IMR-90 (cell line): ENCODE measurements around the gene NRP2. TPM values are rescaled to one million over a fixed set of nuclear protein-coding genes. Genes with fewer than 3 reads are reported as not detected.

Experiments
- ATAC-seq: fragments of 200-7000 bp; cut with Tn5 transposase; 2 replicates; pipeline ENCODE4 v1.9.1; 2020; ENCODE audit warnings: low read depth, mild to moderate bottlenecking, moderate library complexity
- BruUV-seq: library from RNA; stranded (reverse); fragments of 400-500 nt; replicated peaks from 2 replicates; lab custom pipeline; 2021; lab: Mats Ljungman, UMichigan
- CTCF ChIA-PET: fragments of 300-600 bp; formaldehyde crosslinking; extraction: SDS; loops from one replicate; lab custom pipeline; 2021; ENCODE audit warnings: antibody characterized with exemption; lab: Yijun Ruan, JAX
- POLR2A ChIA-PET: fragments of 300-600 bp; sonication (Branson Sonifier 250); formaldehyde crosslinking; loops from one replicate; lab custom pipeline; 2022; ENCODE audit warnings: antibody characterized with exemption; ENCODE audit not compliant: unreplicated experiment; lab: Charles Lee
- DNase-seq: peaks from one replicate; pipeline ENCODE4 v3.0.0; 2013
- H2AFZ ChIP-seq: replicated peaks from 2 replicates; pipeline ENCODE3; 2013; ENCODE audit warnings: low read length, mild to moderate bottlenecking; ENCODE audit not compliant: poor library complexity
- H2AK5ac ChIP-seq: 2 replicates; pipeline ENCODE4 v1.6.1; 2013; ENCODE audit warnings: low read depth, low read length, inconsistent platforms
- H2AK9ac ChIP-seq: replicated peaks from 2 replicates; pipeline ENCODE3; 2013; ENCODE audit warnings: mild to moderate bottlenecking, low read depth, low read length, moderate library complexity; ENCODE audit not compliant: poor library complexity
- H2BK120ac ChIP-seq: 2 replicates; pipeline ENCODE4 v1.6.1; 2013; ENCODE audit warnings: low read depth, low read length, inconsistent platforms
- H2BK15ac ChIP-seq: 3 replicates; pipeline ENCODE4 v1.6.1; 2013; ENCODE audit warnings: low read depth, low read length, inconsistent platforms
- H2BK20ac ChIP-seq: 2 replicates; pipeline ENCODE4 v1.6.1; 2013; ENCODE audit warnings: low read depth, mild to moderate bottlenecking, inconsistent platforms, low read length, moderate library complexity
- H2BK5ac ChIP-seq: 2 replicates; pipeline ENCODE4 v1.6.1; 2013; ENCODE audit warnings: mild to moderate bottlenecking, low read depth, low read length, inconsistent platforms; ENCODE audit not compliant: poor library complexity, severe bottlenecking
- H3K14ac ChIP-seq: replicated peaks from 2 replicates; pipeline ENCODE4 v1.6.1; 2013; ENCODE audit warnings: low read depth, low read length, inconsistent platforms
- H3K18ac ChIP-seq: 2 replicates; pipeline ENCODE4 v1.6.1; 2013; ENCODE audit warnings: low read depth, low read length, control low read depth
- H3K23ac ChIP-seq: 2 replicates; pipeline ENCODE4 v1.6.1; 2013; ENCODE audit warnings: low read depth, low read length, inconsistent platforms
- H3K27ac ChIP-seq: 2 replicates; pipeline ENCODE4 v1.5.1; 2013; ENCODE audit warnings: mild to moderate bottlenecking, control low read depth, low read length; ENCODE audit not compliant: insufficient read depth
- H3K27me3 ChIP-seq: 2 replicates; pipeline ENCODE4 v1.6.1; 2013; ENCODE audit warnings: low read length; ENCODE audit not compliant: control insufficient read depth, insufficient read depth
- H3K36me3 ChIP-seq: 2 replicates; pipeline ENCODE4 v1.6.1; 2013; ENCODE audit warnings: low read length, mixed read lengths; ENCODE audit not compliant: control insufficient read depth, insufficient read depth
- H3K4ac ChIP-seq: 2 replicates; pipeline ENCODE4 v1.6.1; 2013; ENCODE audit warnings: low read depth, low read length, inconsistent platforms
- H3K4me1 ChIP-seq: 2 replicates; pipeline ENCODE4 v1.6.1; 2013; ENCODE audit warnings: low read length, mixed read lengths; ENCODE audit not compliant: control insufficient read depth, insufficient read depth
- H3K4me2 ChIP-seq: 2 replicates; pipeline ENCODE4 v1.6.1; 2013; ENCODE audit warnings: low read depth, mild to moderate bottlenecking, control low read depth, low read length, moderate library complexity
- H3K4me3 ChIP-seq: 2 replicates; pipeline ENCODE4 v1.5.1; 2013; ENCODE audit warnings: low read depth, mild to moderate bottlenecking, control low read depth, low read length, moderate library complexity; ENCODE audit not compliant: insufficient read depth
- H3K56ac ChIP-seq: 2 replicates; pipeline ENCODE4 v1.6.1; 2013; ENCODE audit warnings: low read length, inconsistent platforms; ENCODE audit not compliant: insufficient read depth; ENCODE audit errors: extremely low read depth
- H3K79me1 ChIP-seq, 2 experiments: 2 replicates each; pipeline ENCODE4 v1.6.1; 2013; ENCODE audit warnings: low read length in 2 of 2, inconsistent platforms in 1 of 2, low read depth in 1 of 2
- H3K9ac ChIP-seq: 2 replicates; pipeline ENCODE4 v1.6.1; 2013; ENCODE audit warnings: low read depth, low read length, control low read depth
- H3K9me1 ChIP-seq: 2 replicates; pipeline ENCODE4 v1.6.1; 2013; ENCODE audit warnings: low read length, inconsistent platforms; ENCODE audit not compliant: insufficient read depth
- H3K9me3 ChIP-seq: 2 replicates; pipeline ENCODE4 v1.6.1; 2013; ENCODE audit warnings: low read length; ENCODE audit not compliant: control insufficient read depth, insufficient read depth
- H4K20me1 ChIP-seq: 2 replicates; pipeline ENCODE4 v1.6.1; 2013; ENCODE audit warnings: low read length, inconsistent platforms; ENCODE audit not compliant: insufficient read depth
- H4K5ac ChIP-seq: 2 replicates; pipeline ENCODE4 v1.6.1; 2013; ENCODE audit warnings: mild to moderate bottlenecking, low read depth, low read length, control low read depth
- H4K8ac ChIP-seq, 2 experiments: 2 replicates each; pipeline ENCODE4 v1.6.1; 2013; ENCODE audit warnings: low read depth in 2 of 2, low read length in 2 of 2, control low read depth in 1 of 2, inconsistent platforms in 1 of 2
- H4K91ac ChIP-seq: 2 replicates; pipeline ENCODE4 v1.6.1; 2013; ENCODE audit warnings: low read depth, low read length, inconsistent platforms; ENCODE audit not compliant: insufficient read depth
- BHLHE40 ChIP-seq: fragments of 150-350 bp; IDR thresholded peaks from 2 replicates; pipeline ENCODE4 v1.6.1; 2016; ENCODE audit warnings: mild to moderate bottlenecking, low read depth, low read length
- CEBPB ChIP-seq: IDR thresholded peaks from 2 replicates; pipeline ENCODE4 v1.6.1; 2012; ENCODE audit warnings: low read depth, low read length, improper control_type of control experiment
- CHD1 ChIP-seq: IDR thresholded peaks from 2 replicates; pipeline ENCODE4 v1.6.1; 2012; ENCODE audit warnings: low read depth, low read length, improper control_type of control experiment
- CTCF ChIP-seq: conservative IDR thresholded peaks from 2 replicates; pipeline ENCODE4 v1.5.1; 2012; ENCODE audit warnings: mild to moderate bottlenecking, low read depth, low read length, improper control_type of control experiment
- ELK1 ChIP-seq: fragments of 150-350 bp; IDR thresholded peaks from 2 replicates; pipeline ENCODE4 v1.6.1; 2016; ENCODE audit warnings: low read depth, mild to moderate bottlenecking, low read length, moderate library complexity, borderline replicate concordance
- FOS ChIP-seq: fragments of 150-350 bp; IDR thresholded peaks from 2 replicates; pipeline ENCODE4 v1.6.1; 2016; ENCODE audit warnings: low read depth, low read length
- MAFK ChIP-seq: IDR thresholded peaks from 2 replicates; pipeline ENCODE4 v1.6.1; 2012; ENCODE audit warnings: low read depth, low read length, improper control_type of control experiment
- MAZ ChIP-seq: IDR thresholded peaks from 2 replicates; pipeline ENCODE4 v1.6.1; 2012; ENCODE audit warnings: low read depth, mild to moderate bottlenecking, low read length, improper control_type of control experiment, moderate library complexity, borderline replicate concordance
- MXI1 ChIP-seq: IDR thresholded peaks from 2 replicates; pipeline ENCODE4 v1.6.1; 2012; ENCODE audit warnings: low read depth, mild to moderate bottlenecking, low read length, moderate library complexity, borderline replicate concordance
- NFE2L2 ChIP-seq: fragments of 150-350 bp; IDR thresholded peaks from 2 replicates; pipeline ENCODE4 v1.6.1; 2016; ENCODE audit warnings: low read depth, mild to moderate bottlenecking, low read length
- POLR2A ChIP-seq: IDR thresholded peaks from 2 replicates; pipeline ENCODE4 v1.6.1; 2012; ENCODE audit warnings: mild to moderate bottlenecking, low read depth, low read length
- RAD21 ChIP-seq: IDR thresholded peaks from 2 replicates; pipeline ENCODE4 v1.6.1; 2012; ENCODE audit warnings: low read length, improper control_type of control experiment
- RCOR1 ChIP-seq: IDR thresholded peaks from 2 replicates; pipeline ENCODE4 v1.6.1; 2012; ENCODE audit warnings: mild to moderate bottlenecking, low read length, improper control_type of control experiment; ENCODE audit not compliant: insufficient replicate concordance
- RFX5 ChIP-seq: IDR thresholded peaks from 2 replicates; pipeline ENCODE4 v1.8.0; 2012; ENCODE audit warnings: low read depth, mild to moderate bottlenecking, low read length, moderate library complexity
- SMC3 ChIP-seq: fragments of 150-350 bp; IDR thresholded peaks from 2 replicates; pipeline ENCODE4 v1.6.1; 2016; ENCODE audit warnings: low read depth, mild to moderate bottlenecking, antibody characterized with exemption, low read length, moderate library complexity
- USF2 ChIP-seq: fragments of 150-350 bp; IDR thresholded peaks from 2 replicates; pipeline ENCODE4 v1.6.1; 2017; ENCODE audit warnings: mild to moderate bottlenecking, antibody characterized with exemption, low read length, low read depth
- WGBS, 2 experiments: methylation state at CpG; one replicate each; pipeline versions ENCODE4 v1.1.5 to v1.1.7; 2013; ENCODE audit warnings: missing lambda C conversion rate in 2 of 2; ENCODE audit not compliant: insufficient read length in 1 of 2; ENCODE audit errors: extremely low coverage in 2 of 2; 5-methylcytosine and 5-hydroxymethylcytosine counted together
- dilution Hi-C: fragments of 300-500 bp; cut with HindIII; formaldehyde crosslinking; loops from one replicate; pipeline ENCODE4 v1.14.3; 2018; ENCODE audit warnings: low sequenced_read_pairs; ENCODE audit not compliant: unreplicated experiment
- in situ Hi-C: fragments of 300-500 bp; cut with MboI; formaldehyde crosslinking; loops from 3 replicates; pipeline ENCODE4 v1.14.3; 2019; ENCODE audit warnings: low sequenced_read_pairs, inconsistent platforms, mixed read lengths
- intact Hi-C: fragments of 100-400 bp; cut with micrococcal nuclease; formaldehyde crosslinking; loops from 2 replicates; pipeline ENCODE4 v1.10.0; 2022
- polyA plus RNA-seq, 3 experiments: library from polyadenylated mRNA; depleted of rRNA; stranded (reverse); fragments of >200 nt; gene quantifications; 2 replicates each; pipeline ENCODE4 v1.2.3, GENCODE V29; 2012; ENCODE audit warnings: low replicate concordance in 1 of 3
- total RNA-seq: library from RNA; depleted of rRNA; stranded (reverse); fragments of >200 nt; gene quantifications from 2 replicates; pipeline ENCODE4 v1.2.3, GENCODE V29; 2012

The NRP2 gene
- total and polyA plus RNA-seq, 2 of the 4 experiments (the other 2 are of a cell fraction): 46.4 to 51.3 TPM

- H3K9me1 ChIP-seq: peaks cover 23% of the 10 kb centered on the region
- no peak overlapping the region for H3K56ac ChIP-seq
- H2BK20ac ChIP-seq: no peak overlapping the region
- in situ Hi-C loops: no loop called here
- H3K9me3 ChIP-seq: no peaks in the 10 kb centered on the region
- H3K36me3 ChIP-seq: peaks cover 64% of the 10 kb centered on the region
- dilution Hi-C loops: no loop called here
- no peak overlapping the region for H4K5ac ChIP-seq
- peaks cover 4 to 13% of the 10 kb centered on the region in 2 experiments; a peak in 2 of 4 replicates for H3K79me1 ChIP-seq
- no peak overlapping the region for H4K91ac ChIP-seq
- H3K4ac ChIP-seq: no peak overlapping the region
- no peak for TF ChIP-seq RCOR1
- no peak for TF ChIP-seq ELK1
- TF ChIP-seq CHD1: no peak
- no peak for TF ChIP-seq USF2
- TF ChIP-seq RFX5: no peak
- no peak for TF ChIP-seq MAFK
- no peak for TF ChIP-seq POLR2A
- no peak for TF ChIP-seq CTCF
- TF ChIP-seq MAZ: no peak
- no peak for TF ChIP-seq MXI1
- TF ChIP-seq FOS: no peak
- TF ChIP-seq NFE2L2: no peak
- no peak for TF ChIP-seq SMC3
- TF ChIP-seq BHLHE40: no peak
- no peak for TF ChIP-seq CEBPB
- TF ChIP-seq RAD21: no peak
- no peak overlapping the region for H2AK9ac ChIP-seq
- H3K18ac ChIP-seq: no peak overlapping the region
- peaks cover 3% of the 10 kb centered on the region; the same call in 1 of the 2 replicates for H4K20me1 ChIP-seq
- DNase-seq: no peak
- H3K4me2 ChIP-seq: no peak overlapping the region
- no peak overlapping the region for H4K8ac ChIP-seq
- intact Hi-C loops: no loop called here
- no CpG with 5 or more reads among the region's 4 CpGs for WGBS, 2 experiments
- 0 out of 3 replicates have a peak overlapping the region, but pooled peaks have one; percentile 1 for H2BK15ac ChIP-seq
- H3K27me3 ChIP-seq: no peaks in the 10 kb centered on the region
- H3K23ac ChIP-seq: no peak overlapping the region
- H3K27ac ChIP-seq: no peak overlapping the region
- no peak overlapping the region for H2AK5ac ChIP-seq
- no peak overlapping the region for H2BK5ac ChIP-seq
- no TSS peak for BruUV-seq
- no peak overlapping the region for H3K9ac ChIP-seq
- peaks cover 23% of the 10 kb centered on the region for H3K4me1 ChIP-seq
- H2AFZ ChIP-seq: no peak overlapping the region
- no peak overlapping the region for H2BK120ac ChIP-seq
- CTCF ChIA-PET: no interaction called here
- no peak overlapping the region for H3K4me3 ChIP-seq
- POLR2A ChIA-PET: no interaction called here
- no peak for ATAC-seq
- H3K14ac ChIP-seq: no peak overlapping the region
Observed at GRCh38 chr2:205726506-205726905, 44.2 kb downstream of the NRP2 start.
